HG03354 (cell line): ENCODE results near the gene ITPK1.

Source experiments
- ATAC-seq: cut with Tn5 transposase; IDR thresholded peaks from one replicate; pipeline ENCODE4 v1.9.1; 2021; ENCODE audit warnings: mild to moderate bottlenecking; ENCODE audit not compliant: unreplicated experiment, poor library complexity, severe bottlenecking

Gene ITPK1

DNA sequence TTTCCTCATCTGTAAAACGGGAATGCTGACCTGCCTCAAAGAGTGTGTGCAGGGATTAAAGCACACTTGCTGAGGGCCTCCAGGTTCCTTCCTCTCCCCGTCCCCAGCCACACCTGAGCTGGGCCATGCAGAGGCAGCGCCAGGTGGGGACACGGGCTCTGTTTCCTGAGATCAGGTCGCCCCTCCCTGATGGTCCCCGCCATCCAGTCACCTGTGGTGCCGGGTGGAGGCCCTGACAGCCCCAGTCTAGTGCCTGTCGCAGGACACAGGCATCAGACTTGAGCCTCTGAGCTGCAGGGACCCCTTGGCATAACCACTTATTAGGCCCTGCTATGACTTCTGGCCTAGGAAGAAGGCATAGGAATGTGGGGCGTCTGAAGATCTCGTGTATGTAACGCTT lies 180.3 kb downstream of the ITPK1 start:
- ATAC-seq, result no peak

DNA sequence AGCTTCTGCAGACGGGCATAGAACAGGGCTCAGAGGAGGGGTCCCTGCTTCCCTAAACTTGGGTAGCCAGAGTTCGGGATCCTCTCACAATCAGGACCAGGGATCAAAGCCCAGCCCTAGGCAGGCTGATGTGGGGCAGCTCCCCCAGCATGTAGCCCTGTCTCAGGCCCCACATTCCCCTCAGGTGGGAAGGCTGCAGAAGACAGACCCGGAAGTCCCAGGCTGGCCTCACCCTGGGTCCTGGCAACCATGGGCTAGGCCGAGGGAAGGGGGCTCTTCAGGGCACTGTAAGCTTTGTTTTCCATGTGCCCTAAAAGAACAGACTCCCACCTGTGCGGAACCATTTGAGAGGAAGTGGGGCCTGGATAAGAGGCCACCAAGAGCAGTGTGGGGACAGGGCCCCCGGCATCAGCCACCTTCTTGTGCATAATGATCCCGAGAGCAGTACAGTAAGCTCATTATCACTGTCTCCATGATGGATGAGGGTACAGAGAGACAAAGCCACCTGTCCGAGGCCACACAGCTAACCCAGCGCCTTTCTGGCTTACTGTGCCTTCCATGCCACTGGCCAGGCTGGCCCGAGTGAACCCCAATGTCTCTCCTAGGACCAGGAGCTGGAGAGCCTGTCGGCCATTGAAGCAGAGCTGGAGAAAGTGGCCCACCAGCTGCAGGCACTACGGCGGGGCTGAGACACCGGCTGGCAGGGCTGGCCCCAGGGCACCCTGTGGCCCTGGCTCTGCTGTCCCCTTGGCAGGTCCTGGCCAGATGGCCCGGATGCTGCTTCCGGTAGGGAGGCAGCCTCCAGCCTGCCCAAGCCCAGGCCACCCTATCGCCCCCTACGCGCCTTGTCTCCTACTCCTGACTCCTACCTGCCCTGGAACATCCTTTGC lies 181.3 kb downstream of the ITPK1 start:
- ATAC-seq, result no peak

DNA sequence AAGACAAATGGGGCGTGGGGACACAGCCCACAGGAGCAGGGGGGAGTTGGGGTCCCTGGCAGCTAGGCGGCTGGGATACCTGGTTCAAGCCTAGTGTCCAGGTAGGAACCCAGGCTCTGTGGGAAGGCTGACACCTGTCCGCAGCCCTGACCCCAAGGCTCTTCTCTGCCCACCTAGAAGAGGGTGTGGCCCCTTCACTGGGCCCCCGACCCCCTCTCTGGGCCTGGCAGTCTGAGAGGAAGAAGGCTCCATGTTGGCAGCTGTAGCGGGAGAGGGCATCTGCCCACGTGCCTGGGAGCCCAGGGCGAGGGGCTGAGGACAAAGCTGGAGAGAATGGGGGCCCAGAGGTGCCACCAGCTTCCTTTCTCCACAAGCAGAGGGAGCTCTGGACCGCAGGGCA lies 182.2 kb downstream of the ITPK1 start:
- ATAC-seq, result no peak

DNA sequence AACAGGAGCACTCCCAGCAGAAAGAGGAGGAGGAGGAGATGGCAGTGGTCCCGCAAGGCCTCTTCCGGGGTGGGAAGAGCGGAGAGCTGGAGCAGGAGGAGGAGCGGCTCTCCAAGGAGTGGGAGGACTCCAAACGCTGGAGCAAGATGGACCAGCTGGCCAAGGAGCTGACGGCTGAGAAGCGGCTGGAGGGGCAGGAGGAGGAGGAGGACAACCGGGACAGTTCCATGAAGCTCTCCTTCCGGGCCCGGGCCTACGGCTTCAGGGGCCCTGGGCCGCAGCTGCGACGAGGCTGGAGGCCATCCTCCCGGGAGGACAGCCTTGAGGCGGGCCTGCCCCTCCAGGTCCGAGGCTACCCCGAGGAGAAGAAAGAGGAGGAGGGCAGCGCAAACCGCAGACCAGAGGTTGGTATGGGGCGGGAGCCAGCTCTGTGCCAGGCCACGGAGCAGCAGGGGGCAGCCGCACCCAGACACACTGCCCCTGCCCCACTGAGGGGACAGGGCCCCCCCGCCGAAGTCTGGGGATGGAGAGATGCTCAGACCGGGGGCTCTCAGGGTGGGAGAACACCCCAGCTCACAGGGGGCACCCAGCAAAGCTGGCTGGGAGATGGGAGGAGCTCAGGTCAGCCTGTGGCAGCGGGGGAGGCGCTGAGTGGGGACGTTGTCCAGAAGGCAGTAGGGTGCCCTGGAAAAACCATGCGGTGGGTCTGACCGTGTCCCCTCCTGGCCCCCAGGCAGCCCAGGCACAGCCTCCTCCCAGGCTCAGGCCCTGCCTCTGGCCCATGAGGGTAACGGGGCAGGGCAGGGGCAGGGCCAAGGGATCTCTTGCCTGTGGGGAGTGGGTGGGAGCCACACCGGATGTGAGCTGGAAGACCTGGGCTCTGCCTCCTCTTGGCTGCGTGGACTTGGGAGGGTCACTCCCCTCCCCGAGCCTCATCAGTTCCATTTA lies 183.0 kb downstream of the ITPK1 start:
- ATAC-seq, result no peak

DNA sequence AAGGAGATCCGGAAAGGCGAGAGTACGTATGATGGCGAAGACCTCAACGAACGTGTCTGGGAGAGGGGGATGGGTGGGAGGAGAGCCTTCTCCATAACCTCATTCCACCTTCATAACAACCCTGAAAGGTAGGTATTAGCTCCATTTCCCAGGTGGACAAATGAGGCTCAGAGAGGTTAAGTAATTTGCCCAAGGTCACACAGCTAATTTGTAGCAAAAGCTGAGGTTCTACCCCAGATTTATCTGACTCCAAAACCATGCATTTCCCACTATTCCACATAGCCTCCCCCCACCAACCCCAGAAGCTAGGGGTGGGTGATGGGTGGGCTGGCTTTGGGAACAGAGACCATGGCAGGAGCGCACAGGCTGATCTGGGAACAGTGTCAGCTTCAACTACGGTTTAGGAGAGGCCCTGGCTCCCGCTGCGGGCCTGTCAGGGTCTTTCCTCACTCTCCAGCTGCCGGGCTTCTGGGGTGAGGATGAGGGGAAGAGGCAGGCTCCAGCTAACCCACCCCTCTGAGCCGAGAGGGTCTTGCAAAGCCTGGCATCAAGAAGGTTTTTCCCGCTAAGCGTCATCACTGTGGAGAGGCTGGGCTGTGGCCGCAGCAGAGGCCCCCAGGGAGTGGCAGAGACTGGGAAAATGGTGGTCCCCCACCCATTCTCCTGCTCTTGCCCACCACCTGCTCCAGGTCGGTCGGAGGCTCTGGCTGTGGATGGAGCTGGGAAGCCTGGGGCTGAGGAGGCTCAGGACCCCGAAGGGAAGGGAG lies 183.9 kb downstream of the ITPK1 start:
- no peak for ATAC-seq

DNA sequence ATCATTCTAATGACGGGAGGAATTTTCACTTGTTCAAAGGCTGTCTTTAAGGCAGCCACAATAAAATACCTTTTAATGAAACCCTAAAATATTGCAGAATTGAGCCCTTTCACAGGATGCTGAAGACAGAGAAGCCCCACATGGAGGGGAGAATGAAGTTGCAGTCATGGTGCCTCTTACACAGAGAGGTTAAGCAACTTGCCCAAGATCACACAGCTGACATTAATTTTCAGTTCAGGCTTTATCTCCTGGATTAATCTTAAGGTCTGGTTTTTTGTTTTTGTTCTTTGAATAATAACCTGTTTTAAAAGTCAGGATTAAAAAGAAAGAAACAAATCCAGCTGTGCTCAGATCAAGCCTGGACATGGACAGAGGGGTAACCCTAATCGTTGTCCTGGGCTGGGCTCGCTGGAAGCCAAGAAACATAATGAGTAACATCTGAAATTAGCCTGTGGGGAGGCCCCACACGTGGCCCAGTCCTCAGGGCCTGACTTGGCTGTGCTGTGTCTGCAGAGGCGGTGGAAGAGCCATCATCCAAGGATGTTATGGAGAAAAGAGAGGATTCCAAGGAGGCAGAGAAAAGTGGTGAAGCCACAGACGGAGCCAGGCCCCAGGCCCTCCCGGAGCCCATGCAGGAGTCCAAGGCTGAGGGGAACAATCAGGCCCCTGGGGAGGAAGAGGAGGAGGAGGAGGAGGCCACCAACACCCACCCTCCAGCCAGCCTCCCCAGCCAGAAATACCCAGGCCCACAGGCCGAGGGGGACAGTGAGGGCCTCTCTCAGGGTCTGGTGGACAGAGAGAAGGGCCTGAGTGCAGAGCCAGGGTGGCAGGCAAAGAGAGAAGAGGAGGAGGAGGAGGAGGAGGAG lies 184.8 kb downstream of the ITPK1 start:
- no peak for ATAC-seq

DNA sequence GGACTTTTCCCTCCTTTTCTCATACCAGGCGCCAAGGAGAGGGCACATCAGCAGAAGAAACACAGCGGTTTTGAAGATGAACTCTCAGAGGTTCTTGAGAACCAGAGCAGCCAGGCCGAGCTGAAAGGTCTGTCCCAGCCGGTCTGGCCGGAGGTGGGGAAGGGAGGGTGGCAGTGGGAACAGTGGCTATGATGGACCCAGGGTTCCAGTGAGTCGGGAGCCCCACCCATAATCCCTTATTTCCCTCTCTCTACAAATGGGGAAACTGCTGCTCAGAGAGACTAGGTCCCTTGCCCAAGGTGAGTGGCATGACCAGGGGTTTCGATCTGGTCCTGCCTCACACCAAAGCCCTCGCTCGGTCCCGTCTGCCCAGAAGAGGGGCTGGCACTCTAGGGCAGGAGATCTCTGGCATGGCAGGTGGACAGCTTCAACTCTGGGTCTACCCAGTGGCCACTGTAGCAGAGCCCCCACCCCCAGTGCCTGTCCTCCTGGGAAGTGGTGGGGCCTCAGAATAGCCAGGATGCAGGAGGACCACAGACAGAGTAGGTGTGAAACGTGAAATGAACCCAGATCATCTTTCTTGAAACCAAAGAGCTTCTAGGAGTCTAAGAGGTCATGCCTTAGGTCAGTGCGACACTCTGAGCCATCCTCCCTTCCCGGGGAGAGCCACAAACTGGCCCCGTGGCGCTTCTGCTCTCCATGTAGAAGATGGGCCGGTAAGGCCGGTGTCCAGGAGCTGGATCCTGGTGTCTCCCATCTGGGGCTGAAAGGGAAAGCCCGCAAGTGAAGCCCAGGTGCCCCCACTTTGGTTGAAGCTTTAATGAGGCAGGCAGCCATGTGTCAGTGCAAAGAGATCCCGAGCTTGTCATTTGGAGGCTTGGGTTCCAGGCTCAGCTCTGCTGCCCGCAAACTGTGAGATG lies 185.8 kb downstream of the ITPK1 start:
- no peak for ATAC-seq

DNA sequence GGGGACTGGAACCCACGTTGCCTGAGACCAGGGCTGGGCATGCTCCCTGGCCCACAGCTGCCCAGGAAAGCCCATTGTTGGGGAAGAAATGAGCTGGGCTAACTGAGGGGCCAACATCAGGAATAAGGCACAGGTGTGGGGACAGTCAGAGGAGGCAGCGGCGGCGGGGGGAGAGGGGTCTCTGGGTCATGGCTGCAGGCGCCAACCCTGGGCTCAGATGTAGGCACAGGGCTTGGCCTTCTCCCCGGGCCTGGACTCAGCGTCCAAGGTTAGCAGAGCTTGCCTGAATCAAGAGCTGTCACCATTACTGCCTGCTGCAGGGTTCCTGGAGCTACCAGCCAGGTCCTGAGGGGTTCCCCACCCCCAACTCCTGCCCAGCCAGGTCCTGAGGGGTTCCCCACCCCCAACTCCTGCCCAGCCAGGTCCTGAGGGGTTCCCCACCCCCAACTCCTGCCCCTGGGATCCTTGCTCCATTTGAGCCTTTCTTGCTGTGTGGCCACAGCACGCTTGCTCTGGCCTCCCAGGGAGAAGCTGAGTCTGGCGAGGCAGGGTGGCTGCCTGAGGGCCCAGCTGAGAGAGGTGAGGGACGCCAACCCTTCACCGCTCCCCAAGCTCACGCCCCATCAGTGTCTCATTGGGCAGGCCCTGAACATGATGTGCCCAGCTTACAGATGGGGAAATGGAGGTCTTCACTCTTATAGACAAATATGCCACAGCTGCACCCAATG lies 186.6 kb downstream of the ITPK1 start:
- no peak for ATAC-seq

DNA sequence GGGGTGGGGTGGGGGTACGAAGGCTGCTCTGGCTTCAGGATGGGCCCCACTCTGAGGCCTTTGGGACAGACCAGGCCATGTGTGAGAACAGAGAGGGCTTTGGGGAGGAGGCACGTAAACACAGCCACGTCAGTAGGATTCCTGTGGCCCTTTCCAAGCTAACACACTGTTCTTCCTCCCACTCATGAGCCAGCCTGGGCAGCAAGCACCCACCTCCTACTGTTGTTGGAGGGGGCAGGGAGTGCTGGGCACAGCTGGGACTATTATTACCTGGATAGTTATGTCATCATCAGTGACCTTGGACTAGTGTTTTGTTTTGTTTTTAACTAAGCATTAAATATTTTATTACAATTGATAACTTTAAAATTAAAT lies 187.5 kb downstream of the ITPK1 start:
- ATAC-seq, result no peak

DNA sequence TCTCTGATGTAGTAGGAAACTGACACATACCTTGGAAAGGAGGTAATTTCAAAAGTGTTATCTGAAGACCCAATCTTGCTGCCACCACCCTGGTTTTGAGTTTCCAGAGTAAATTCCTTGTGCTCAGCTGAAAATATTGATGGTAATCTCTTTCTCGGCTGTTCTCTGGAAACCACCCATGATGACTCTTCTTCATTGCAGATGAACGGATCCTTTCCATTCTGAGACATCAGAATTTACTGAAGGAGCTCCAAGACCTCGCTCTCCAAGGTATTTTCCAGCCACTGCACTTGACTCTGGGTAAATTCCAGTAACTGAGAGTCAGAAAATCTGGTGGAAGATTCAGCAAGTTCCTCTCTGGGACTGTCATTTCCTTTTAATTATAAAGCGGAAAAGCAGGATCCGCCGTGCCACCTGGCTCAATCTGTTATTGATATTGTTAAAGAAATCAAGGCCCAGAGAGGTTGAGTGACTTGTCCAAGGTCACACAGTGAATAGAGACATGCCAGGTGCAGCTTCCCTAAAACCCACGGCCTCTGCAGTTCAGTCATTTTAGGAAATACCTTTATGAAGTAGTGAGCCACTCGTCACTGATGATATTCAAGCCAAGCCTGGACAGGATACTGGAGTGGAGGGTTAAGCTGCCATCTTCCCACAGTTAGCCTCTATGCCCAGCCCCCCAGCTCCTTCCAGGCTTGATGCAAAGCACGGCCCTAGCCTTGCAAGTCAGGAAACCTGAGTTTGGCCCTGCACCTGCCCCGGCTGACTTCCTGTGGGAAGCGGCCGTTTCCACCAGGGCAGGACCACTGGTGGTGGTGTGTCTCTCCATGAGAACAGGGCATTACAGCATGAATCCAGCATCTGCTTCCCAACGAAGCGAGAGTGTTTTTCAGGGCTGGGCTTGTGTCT lies 188.1 kb downstream of the ITPK1 start:
- ATAC-seq, result no peak

DNA sequence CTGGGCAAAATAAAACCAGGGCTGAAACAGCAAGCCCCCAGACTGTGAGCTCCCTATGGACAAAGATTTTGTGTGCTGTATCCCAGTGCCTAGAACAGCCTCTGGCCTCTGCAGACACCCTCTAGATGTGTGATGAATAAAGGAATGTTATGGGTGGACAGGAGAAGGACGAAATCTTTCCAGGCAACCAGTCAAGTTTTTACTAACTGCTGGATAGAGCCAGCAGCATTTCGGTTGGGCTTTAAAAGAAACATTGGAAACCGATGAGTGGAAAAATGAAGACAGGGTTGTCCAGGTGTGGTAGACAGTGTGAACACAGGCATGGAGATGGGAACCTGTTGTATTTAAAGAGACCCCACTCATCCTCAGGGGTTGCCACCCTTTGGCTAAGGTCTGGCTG lies 188.8 kb downstream of the ITPK1 start:
- no peak for ATAC-seq

DNA sequence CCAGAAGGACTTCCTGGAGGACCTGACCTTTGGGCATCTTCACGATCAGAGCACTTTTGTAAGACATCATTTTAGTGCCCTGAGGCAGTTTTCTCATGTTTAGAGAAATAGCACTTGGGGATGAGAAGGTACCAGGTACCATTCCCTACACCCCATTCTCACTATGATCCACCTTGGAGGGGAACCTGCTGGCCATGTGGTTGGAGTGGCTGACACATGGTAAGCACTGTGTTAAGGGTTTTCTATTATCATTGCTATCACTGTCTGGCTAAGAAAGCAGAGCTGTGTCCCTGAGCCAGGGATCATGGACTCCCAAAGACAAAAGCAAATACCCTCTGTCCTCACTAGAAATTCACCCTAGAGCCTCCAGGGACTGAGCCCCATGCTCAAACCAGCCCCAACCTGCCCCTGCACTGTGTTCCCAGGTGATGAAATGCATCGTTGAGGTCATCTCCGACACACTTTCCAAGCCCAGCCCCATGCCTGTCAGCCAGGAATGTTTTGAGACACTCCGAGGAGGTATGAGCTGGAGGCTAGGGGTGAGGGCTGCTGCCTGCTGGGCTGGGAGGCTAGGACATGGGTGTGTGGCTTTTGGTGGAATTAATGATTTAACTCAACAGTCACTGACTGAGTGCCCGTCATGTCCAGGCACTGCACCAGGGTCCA lies 189.4 kb downstream of the ITPK1 start:
- ATAC-seq, result no peak

DNA sequence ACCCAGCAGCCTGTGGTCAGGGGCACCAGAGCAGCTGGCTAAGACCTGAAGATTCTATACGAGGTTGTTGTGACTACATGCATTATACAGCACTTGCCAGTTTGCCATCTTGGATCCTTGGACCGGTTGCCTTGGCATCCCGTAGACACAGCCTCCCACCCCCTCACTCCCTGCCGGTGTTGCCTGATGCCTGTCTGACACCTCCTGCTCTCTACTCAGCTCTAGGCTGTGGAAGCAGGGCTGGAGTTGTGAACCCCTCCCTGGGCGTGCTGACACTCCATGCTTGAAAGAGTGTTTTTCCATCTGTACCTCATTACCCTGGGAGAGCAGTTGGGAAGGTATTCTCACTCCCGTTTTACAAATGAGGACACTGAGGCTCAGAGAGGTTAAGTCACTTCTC lies 190.3 kb downstream of the ITPK1 start:
- ATAC-seq, result no peak

DNA sequence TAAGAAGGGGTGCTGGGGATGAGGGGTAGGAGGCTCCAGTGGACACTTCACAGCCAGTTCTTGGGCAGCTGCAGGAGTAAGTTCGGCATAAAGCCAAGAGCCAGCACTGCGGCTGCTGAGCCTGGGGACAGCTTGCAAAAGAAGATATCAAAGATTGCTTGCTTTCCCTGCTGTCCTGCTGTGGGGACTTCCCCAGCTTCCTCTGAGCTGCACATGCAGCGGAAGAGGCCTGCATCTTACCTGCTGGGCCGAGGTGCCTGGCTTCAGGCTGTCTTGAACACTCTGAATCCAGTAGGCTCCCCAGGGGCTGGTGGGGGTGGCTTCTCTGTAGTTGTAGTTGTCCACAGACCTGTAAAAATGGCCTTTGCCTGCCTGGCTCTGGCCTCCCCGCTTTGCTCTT lies 191.5 kb downstream of the ITPK1 start:
- no peak for ATAC-seq

DNA sequence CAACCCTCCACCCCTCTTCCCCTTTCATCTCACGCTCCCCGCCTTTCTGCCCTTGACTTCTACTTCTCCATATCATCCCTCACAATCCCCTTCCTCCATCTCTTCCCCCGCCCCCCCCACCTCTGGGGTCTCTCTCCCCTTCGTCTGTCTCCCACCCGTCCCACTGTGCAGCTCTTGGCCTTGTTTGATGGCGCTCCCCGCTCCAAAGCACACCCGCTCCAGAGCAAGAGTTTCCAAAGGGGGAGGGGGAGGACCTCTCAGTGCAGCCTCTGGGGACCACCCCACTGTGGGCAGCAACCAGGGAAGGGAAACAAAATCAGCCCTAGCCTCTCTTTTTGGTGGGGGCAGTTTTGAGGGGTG lies 192.0 kb downstream of the ITPK1 start:
- ATAC-seq, result no peak
